T-helper 2 cell treated with Interferon-gamma antibody and Interleukin-4, amounts not matched to agents 5 μg/mL and 100 μg/mL, for 36 hours (primary cell): ENCODE data around the gene PHYHIPL.

Experiments used
- DNase-seq: peaks from one replicate; pipeline ENCODE4 v3.0.0; 2021; ENCODE audit warnings: low spot score
- H3K27ac Mint-ChIP-seq: one replicate; pipeline ENCODE4 v1.8.0; 2021; ENCODE audit warnings: mild to moderate bottlenecking, mixed read lengths
- H3K27me3 Mint-ChIP-seq: one replicate; pipeline ENCODE4 v1.8.0; 2021; ENCODE audit warnings: low read depth, mixed read lengths
- H3K36me3 Mint-ChIP-seq: one replicate; pipeline ENCODE4 v1.8.0; 2021; ENCODE audit warnings: low read depth, mixed read lengths
- H3K4me1 Mint-ChIP-seq: one replicate; pipeline ENCODE4 v1.8.0; 2021; ENCODE audit warnings: low read depth, mixed read lengths
- H3K4me3 Mint-ChIP-seq: one replicate; pipeline ENCODE4 v1.8.0; 2022; ENCODE audit warnings: mild to moderate bottlenecking, moderate library complexity, mixed read lengths
- H3K9me3 Mint-ChIP-seq: one replicate; pipeline ENCODE4 v1.8.0; 2021; ENCODE audit warnings: mixed read lengths

Gene PHYHIPL

GRCh38 chr10:59176241-59177030 lies at the start of gene PHYHIPL:
Gene PHYHIPL, plus strand, starts transcription at chr10:59176643. Its CDS starts 211 bp downstream, at chr10:59176854.
- no peak for DNase-seq
- Mint-ChIP-seq H3K36me3 (no peaks in the 10 kb centered on the region), H3K27ac (no peak within 1 kb of the TSS), H3K4me3 (peak within 1 kb of the TSS; percentile 44), H3K9me3 (no peaks in the 10 kb centered on the region), H3K4me1 (peaks cover 2% of the 10 kb centered on the region), H3K27me3 (peaks cover 17% of the 10 kb centered on the region)

GRCh38 chr10:59126991-59127390 lies 49.5 kb upstream of the PHYHIPL start:
- DNase-seq, result no peak
- no peaks in the 10 kb centered on the region for H3K36me3 Mint-ChIP-seq
- no peaks in the 10 kb centered on the region for H3K9me3 Mint-ChIP-seq
- no peaks in the 10 kb centered on the region for H3K4me1 Mint-ChIP-seq
- no peaks in the 10 kb centered on the region for H3K27me3 Mint-ChIP-seq
- no peak overlapping the region for H3K27ac Mint-ChIP-seq
- no peak overlapping the region for H3K4me3 Mint-ChIP-seq

GRCh38 chr10:59127991-59128390 lies 48.5 kb upstream of the PHYHIPL start:
- Mint-ChIP-seq H3K36me3 (no peaks in the 10 kb centered on the region), H3K9me3 (no peaks in the 10 kb centered on the region), H3K4me3 (no peak overlapping the region), H3K27me3 (no peaks in the 10 kb centered on the region), H3K27ac (no peak overlapping the region), H3K4me1 (no peaks in the 10 kb centered on the region)
- no peak for DNase-seq

- H3K4me3 Mint-ChIP-seq, result no peak overlapping the region
Observed at GRCh38 chr10:59129867-59130266, 46.6 kb upstream of the PHYHIPL start.

GRCh38 chr10:59131666-59132065 lies 44.8 kb upstream of the PHYHIPL start:
- no peaks in the 10 kb centered on the region for H3K4me1 Mint-ChIP-seq

More at GRCh38 chr10:59129867-59130266, 46.6 kb upstream of the PHYHIPL start:
- no peaks in the 10 kb centered on the region for H3K4me1 Mint-ChIP-seq
- no peak for DNase-seq
- no peaks in the 10 kb centered on the region for H3K27me3 Mint-ChIP-seq
- no peak overlapping the region for H3K27ac Mint-ChIP-seq
- H3K36me3 Mint-ChIP-seq, result no peaks in the 10 kb centered on the region
- H3K9me3 Mint-ChIP-seq, result no peaks in the 10 kb centered on the region

GRCh38 chr10:59133841-59134593 lies 42.4 kb upstream of the PHYHIPL start:
- H3K4me3 Mint-ChIP-seq, result no peak overlapping the region
- no peaks in the 10 kb centered on the region for H3K4me1 Mint-ChIP-seq
- H3K9me3 Mint-ChIP-seq, result no peaks in the 10 kb centered on the region
- no peak overlapping the region for H3K27ac Mint-ChIP-seq
- no peaks in the 10 kb centered on the region for H3K36me3 Mint-ChIP-seq
- no peak for DNase-seq
- no peaks in the 10 kb centered on the region for H3K27me3 Mint-ChIP-seq

More at GRCh38 chr10:59131666-59132065, 44.8 kb upstream of the PHYHIPL start:
- H3K27me3 Mint-ChIP-seq, result no peaks in the 10 kb centered on the region
- H3K4me3 Mint-ChIP-seq, result no peak overlapping the region
- DNase-seq, result no peak
- H3K9me3 Mint-ChIP-seq, result no peaks in the 10 kb centered on the region
- H3K36me3 Mint-ChIP-seq, result no peaks in the 10 kb centered on the region
- no peak overlapping the region for H3K27ac Mint-ChIP-seq

- DNase-seq, result no peak
Observed at GRCh38 chr10:59134785-59135184, 41.7 kb upstream of the PHYHIPL start.

GRCh38 chr10:59135275-59135674 lies 41.2 kb upstream of the PHYHIPL start:
- Mint-ChIP-seq H3K36me3 (no peaks in the 10 kb centered on the region), H3K27ac (no peak overlapping the region), H3K27me3 (no peaks in the 10 kb centered on the region), H3K4me1 (no peaks in the 10 kb centered on the region), H3K4me3 (no peak overlapping the region), H3K9me3 (no peaks in the 10 kb centered on the region)
- DNase-seq, result no peak

More at GRCh38 chr10:59134785-59135184, 41.7 kb upstream of the PHYHIPL start:
- Mint-ChIP-seq H3K27me3 (no peaks in the 10 kb centered on the region), H3K4me1 (no peaks in the 10 kb centered on the region), H3K4me3 (no peak overlapping the region), H3K27ac (no peak overlapping the region), H3K36me3 (no peaks in the 10 kb centered on the region), H3K9me3 (no peaks in the 10 kb centered on the region)

- no peak for DNase-seq
- Mint-ChIP-seq H3K36me3 (no peaks in the 10 kb centered on the region), H3K27ac (no peak overlapping the region), H3K4me3 (no peak overlapping the region), H3K9me3 (no peaks in the 10 kb centered on the region), H3K27me3 (no peaks in the 10 kb centered on the region), H3K4me1 (no peaks in the 10 kb centered on the region)
Observed at GRCh38 chr10:59138052-59138451, 38.4 kb upstream of the PHYHIPL start.

- DNase-seq, result no peak
- Mint-ChIP-seq H3K27me3 (no peaks in the 10 kb centered on the region), H3K4me3 (no peak overlapping the region), H3K9me3 (no peaks in the 10 kb centered on the region), H3K27ac (no peak overlapping the region), H3K4me1 (no peaks in the 10 kb centered on the region), H3K36me3 (no peaks in the 10 kb centered on the region)
Observed at GRCh38 chr10:59143544-59143943, 32.9 kb upstream of the PHYHIPL start.

- Mint-ChIP-seq H3K36me3 (no peaks in the 10 kb centered on the region), H3K4me1 (no peaks in the 10 kb centered on the region), H3K27ac (no peak overlapping the region), H3K27me3 (no peaks in the 10 kb centered on the region), H3K4me3 (no peak overlapping the region), H3K9me3 (no peaks in the 10 kb centered on the region)
- no peak for DNase-seq
Observed at GRCh38 chr10:59148701-59149100, 27.7 kb upstream of the PHYHIPL start.

- Mint-ChIP-seq H3K27me3 (no peaks in the 10 kb centered on the region), H3K4me1 (no peaks in the 10 kb centered on the region), H3K9me3 (no peaks in the 10 kb centered on the region), H3K4me3 (no peak overlapping the region), H3K27ac (no peak overlapping the region), H3K36me3 (no peaks in the 10 kb centered on the region)
- DNase-seq, result no peak
Observed at GRCh38 chr10:59155556-59155955, 20.9 kb upstream of the PHYHIPL start.

- H3K4me1 Mint-ChIP-seq, result no peaks in the 10 kb centered on the region
- DNase-seq, result no peak
- H3K27me3 Mint-ChIP-seq, result no peaks in the 10 kb centered on the region
- no peak overlapping the region for H3K27ac Mint-ChIP-seq
- H3K9me3 Mint-ChIP-seq, result no peaks in the 10 kb centered on the region
- no peak overlapping the region for H3K4me3 Mint-ChIP-seq
- no peaks in the 10 kb centered on the region for H3K36me3 Mint-ChIP-seq
Observed at GRCh38 chr10:59167512-59167911, 8.9 kb upstream of the PHYHIPL start.

- Mint-ChIP-seq H3K4me3 (no peak overlapping the region), H3K27ac (no peak overlapping the region), H3K9me3 (no peaks in the 10 kb centered on the region), H3K36me3 (no peaks in the 10 kb centered on the region), H3K4me1 (peaks cover 2% of the 10 kb centered on the region), H3K27me3 (peaks cover 11% of the 10 kb centered on the region)
- DNase-seq, result no peak
Observed at GRCh38 chr10:59172567-59172966, 3.9 kb upstream of the PHYHIPL start.
